HUES48 (cell line): ENCODE results near the gene PRKAR2B.

Source experiments
- H3K27ac ChIP-seq: one replicate; pipeline ENCODE4 v1.7.0; 2013; ENCODE audit warnings: low read depth, low read length, inconsistent platforms
- H3K27me3 ChIP-seq: 2 replicates; pipeline ENCODE4 v1.6.1; 2013; ENCODE audit warnings: mild to moderate bottlenecking, low read length; ENCODE audit not compliant: control insufficient read depth, insufficient read depth
- H3K36me3 ChIP-seq: 2 replicates; pipeline ENCODE4 v1.6.1; 2013; ENCODE audit warnings: low read length; ENCODE audit not compliant: control insufficient read depth, insufficient read depth
- H3K4me1 ChIP-seq: 2 replicates; pipeline ENCODE4 v1.6.1; 2013; ENCODE audit warnings: mild to moderate bottlenecking, low read length; ENCODE audit not compliant: control insufficient read depth, insufficient read depth
- H3K4me3 ChIP-seq: 2 replicates; pipeline ENCODE4 v1.5.1; 2013; ENCODE audit warnings: mild to moderate bottlenecking, low read depth, low read length
- H3K9ac ChIP-seq: 2 replicates; pipeline ENCODE4 v1.6.1; 2013; ENCODE audit warnings: mild to moderate bottlenecking, low read depth, low read length, moderate library complexity
- H3K9me3 ChIP-seq: 2 replicates; pipeline ENCODE4 v1.6.1; 2013; ENCODE audit warnings: low read length; ENCODE audit not compliant: control insufficient read depth, insufficient read depth

PRKAR2B gene

DNA sequence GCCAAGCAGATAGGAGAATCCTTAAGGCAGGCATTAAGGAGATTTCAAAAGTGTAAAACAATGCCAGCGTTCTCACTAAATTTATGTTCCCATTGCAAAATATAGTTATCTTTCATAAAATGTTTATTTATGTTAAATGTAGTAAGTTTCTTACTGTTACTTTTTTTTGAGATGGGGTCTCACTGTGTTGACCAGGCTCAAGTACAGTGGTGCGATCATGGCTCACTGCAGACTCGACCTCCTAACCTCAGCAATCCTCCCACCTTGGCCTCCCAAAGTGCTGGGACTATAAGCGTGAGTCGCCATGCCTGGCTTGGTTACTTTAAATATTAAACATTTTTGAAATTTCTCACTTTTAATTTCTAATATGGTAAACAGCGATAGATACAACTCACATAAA is 31.8 kb upstream of the PRKAR2B start:
- no peaks in the 10 kb centered on the region for H3K36me3 ChIP-seq
- no peak overlapping the region for H3K27ac ChIP-seq
- H3K4me3 ChIP-seq: no peak overlapping the region
- H3K27me3 ChIP-seq: no peaks in the 10 kb centered on the region
- no peak overlapping the region for H3K9ac ChIP-seq
- H3K4me1 ChIP-seq: peaks cover 7% of the 10 kb centered on the region; the same call in 1 of the 2 replicates
- no peaks in the 10 kb centered on the region for H3K9me3 ChIP-seq

GRCh38 chr7:107014387-107015023 is 30.0 kb upstream of the PRKAR2B start:
- no peak overlapping the region for H3K4me3 ChIP-seq
- H3K27ac ChIP-seq: no peak overlapping the region
- H3K9ac ChIP-seq: no peak overlapping the region
- no peaks in the 10 kb centered on the region for H3K9me3 ChIP-seq
- H3K4me1 ChIP-seq: peaks cover 7% of the 10 kb centered on the region; the same call in 1 of the 2 replicates
- no peaks in the 10 kb centered on the region for H3K36me3 ChIP-seq
- H3K27me3 ChIP-seq: no peaks in the 10 kb centered on the region

- H3K9me3 ChIP-seq: no peaks in the 10 kb centered on the region
- no peak overlapping the region for H3K27ac ChIP-seq
- no peaks in the 10 kb centered on the region for H3K27me3 ChIP-seq
- no peaks in the 10 kb centered on the region for H3K36me3 ChIP-seq
- peaks cover 11% of the 10 kb centered on the region for H3K4me1 ChIP-seq
- H3K4me3 ChIP-seq: no peak overlapping the region
- H3K9ac ChIP-seq: no peak overlapping the region
These were observed 28.2 kb upstream of the PRKAR2B start for GRCh38 chr7:107016312-107016711.

GRCh38 chr7:107017965-107018719 is 26.4 kb upstream of the PRKAR2B start:
- H3K9ac ChIP-seq: no peak overlapping the region
- no peaks in the 10 kb centered on the region for H3K9me3 ChIP-seq
- H3K4me1 ChIP-seq: peaks cover 11% of the 10 kb centered on the region
- no peaks in the 10 kb centered on the region for H3K36me3 ChIP-seq
- no peak overlapping the region for H3K4me3 ChIP-seq
- no peak overlapping the region for H3K27ac ChIP-seq
- no peaks in the 10 kb centered on the region for H3K27me3 ChIP-seq

GRCh38 chr7:107020400-107020799 is 24.1 kb upstream of the PRKAR2B start:
- H3K4me3 ChIP-seq: no peak overlapping the region
- H3K9ac ChIP-seq: no peak overlapping the region
- H3K36me3 ChIP-seq: no peaks in the 10 kb centered on the region
- H3K27ac ChIP-seq: no peak overlapping the region
- peaks cover 11% of the 10 kb centered on the region for H3K4me1 ChIP-seq
- no peaks in the 10 kb centered on the region for H3K9me3 ChIP-seq
- H3K27me3 ChIP-seq: no peaks in the 10 kb centered on the region

DNA sequence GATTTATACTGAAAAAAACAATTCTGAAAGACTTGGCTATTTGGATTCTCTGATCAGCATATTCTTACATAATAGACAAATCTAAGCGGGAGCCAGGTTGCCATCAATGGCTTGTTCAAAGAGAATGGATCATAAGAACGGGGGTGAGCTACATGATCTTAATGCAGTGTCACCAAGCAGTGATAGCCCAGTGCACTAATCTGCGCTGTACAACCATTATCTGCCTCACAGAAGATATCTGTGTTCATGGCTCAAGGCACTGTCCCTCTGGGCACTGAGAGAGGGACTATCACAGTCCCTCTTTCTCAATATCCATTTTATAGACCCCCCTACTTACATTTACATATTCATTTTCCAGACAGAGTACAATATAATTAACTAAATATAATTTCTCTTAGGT is 22.9 kb upstream of the PRKAR2B start:
- Histone ChIP-seq H3K4me1 (peaks cover 9% of the 10 kb centered on the region), H3K9ac (no peak overlapping the region), H3K9me3 (no peaks in the 10 kb centered on the region), H3K27ac (no peak overlapping the region), H3K4me3 (no peak overlapping the region), H3K36me3 (no peaks in the 10 kb centered on the region), H3K27me3 (no peaks in the 10 kb centered on the region)

DNA sequence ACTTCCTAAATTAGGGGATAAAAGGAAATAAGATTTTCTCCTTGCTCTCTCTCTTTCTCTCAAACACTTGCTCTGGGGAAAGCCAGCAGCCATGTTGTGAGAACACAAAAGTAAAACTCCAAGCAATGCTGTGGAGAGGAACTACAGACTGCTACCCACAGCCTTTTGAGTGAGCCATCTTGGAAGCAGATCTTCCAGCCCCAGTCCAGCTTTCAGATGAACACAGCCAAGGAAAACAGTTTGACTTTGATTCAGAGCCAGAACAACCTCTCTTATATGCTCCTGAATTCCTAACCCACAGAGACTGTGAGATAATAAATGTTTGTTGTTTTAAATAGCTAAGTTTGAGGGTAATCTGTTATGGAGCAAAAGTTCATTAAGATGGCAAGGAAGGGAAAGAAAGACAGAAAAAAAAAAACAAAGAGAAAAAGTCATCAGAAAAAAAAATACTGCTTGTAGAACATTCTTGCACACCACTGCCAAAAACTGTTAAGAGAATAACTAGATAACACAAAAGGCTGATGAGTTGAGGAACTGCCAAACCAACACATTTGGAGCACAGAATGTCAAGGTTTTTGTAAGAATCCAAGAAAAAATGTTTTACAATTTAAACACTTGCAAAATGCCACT is 20.9 kb upstream of the PRKAR2B start:
- H3K9me3 ChIP-seq: no peaks in the 10 kb centered on the region
- H3K4me3 ChIP-seq: no peak overlapping the region

DNA sequence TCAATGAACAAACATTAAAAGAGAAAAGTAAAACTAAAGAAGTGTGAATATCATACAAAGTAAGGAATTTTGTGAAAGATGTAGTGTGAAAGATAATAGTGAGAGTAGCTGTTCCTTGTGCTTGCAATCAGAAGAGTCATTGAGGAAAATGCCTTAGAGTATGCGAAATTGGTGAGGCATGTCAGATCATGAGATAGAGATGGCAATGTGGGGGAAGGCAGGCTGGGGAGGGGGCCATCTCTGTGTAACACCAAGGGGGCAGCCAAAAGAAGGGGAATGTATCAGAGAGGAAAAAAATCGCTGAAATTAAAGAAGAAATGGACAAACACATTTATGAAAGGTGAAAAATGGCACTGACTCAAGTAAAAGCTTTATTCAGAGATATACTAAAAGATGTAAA is 19.6 kb upstream of the PRKAR2B start:
- Histone ChIP-seq H3K9ac (no peak overlapping the region), H3K27ac (no peak overlapping the region), H3K4me1 (peaks cover 4% of the 10 kb centered on the region; the same call in 1 of the 2 replicates)

More for the DNA sequence above, 20.9 kb upstream of the PRKAR2B start:
- Histone ChIP-seq H3K36me3 (no peaks in the 10 kb centered on the region), H3K27ac (no peak overlapping the region), H3K4me1 (peaks cover 4% of the 10 kb centered on the region; the same call in 1 of the 2 replicates), H3K9ac (no peak overlapping the region), H3K27me3 (no peaks in the 10 kb centered on the region)

GRCh38 chr7:107025449-107026103 is 18.9 kb upstream of the PRKAR2B start:
- peaks cover 2% of the 10 kb centered on the region; the same call in 1 of the 2 replicates for H3K4me1 ChIP-seq
- no peaks in the 10 kb centered on the region for H3K36me3 ChIP-seq
- no peak overlapping the region for H3K27ac ChIP-seq
- H3K9ac ChIP-seq: no peak overlapping the region
- no peaks in the 10 kb centered on the region for H3K27me3 ChIP-seq
- no peak overlapping the region for H3K4me3 ChIP-seq
- H3K9me3 ChIP-seq: no peaks in the 10 kb centered on the region

More for the DNA sequence above, 19.6 kb upstream of the PRKAR2B start:
- Histone ChIP-seq H3K4me3 (no peak overlapping the region), H3K27me3 (no peaks in the 10 kb centered on the region), H3K36me3 (no peaks in the 10 kb centered on the region), H3K9me3 (no peaks in the 10 kb centered on the region)

- no peaks in the 10 kb centered on the region for H3K27me3 ChIP-seq
- H3K4me3 ChIP-seq: no peak overlapping the region
- H3K36me3 ChIP-seq: no peaks in the 10 kb centered on the region
- H3K4me1 ChIP-seq: no peaks in the 10 kb centered on the region
- no peak overlapping the region for H3K27ac ChIP-seq
- no peak overlapping the region for H3K9ac ChIP-seq
- H3K9me3 ChIP-seq: no peaks in the 10 kb centered on the region
These were observed 18.3 kb upstream of the PRKAR2B start for GRCh38 chr7:107026166-107026565.
